GM18508 (cell line): ENCODE measurements around the gene TNKS1BP1.
A peak's percentile ranks its signal among the peaks of the same experiment; 100 is the strongest.
"Not testable (repeated sequence)": the region's sequence is repeated elsewhere in the genome, so short reads cannot be mapped to it uniquely, and the experiment has no call there.

Source experiments
- ATAC-seq: cut with Tn5 transposase; IDR thresholded peaks from one replicate; pipeline ENCODE4 v1.9.1; 2021; ENCODE audit warnings: moderate number of reproducible peaks; ENCODE audit not compliant: insufficient read depth, unreplicated experiment

Gene TNKS1BP1

GRCh38 chr11:57324886-57325734, at the start of gene TNKS1BP1:
Gene TNKS1BP1 (minus strand): TSS chr11:57324952. CDS start chr11:57321885, 3,067 bp downstream.
- ATAC-seq: peak; percentile 86

- ATAC-seq: no peak
Observed at GRCh38 chr11:57373146-57373545, 48.4 kb upstream of the TNKS1BP1 start.

GRCh38 chr11:57370941-57371340, 46.2 kb upstream of the TNKS1BP1 start:
- no peak for ATAC-seq

GRCh38 chr11:57370251-57370650, 45.5 kb upstream of the TNKS1BP1 start:
- no peak for ATAC-seq

- no peak for ATAC-seq
Observed at GRCh38 chr11:57368845-57369232, 44.1 kb upstream of the TNKS1BP1 start.

- no peak for ATAC-seq
Observed at GRCh38 chr11:57368106-57368844, 43.5 kb upstream of the TNKS1BP1 start.

GRCh38 chr11:57364851-57365660, 40.3 kb upstream of the TNKS1BP1 start:
- ATAC-seq: no peak

GRCh38 chr11:57363131-57364080, 38.7 kb upstream of the TNKS1BP1 start:
- no peak for ATAC-seq

GRCh38 chr11:57361926-57362325, 37.2 kb upstream of the TNKS1BP1 start:
- no peak for ATAC-seq

- not testable (repeated sequence) for ATAC-seq
Observed at GRCh38 chr11:57361420-57361819, 36.7 kb upstream of the TNKS1BP1 start.

- ATAC-seq: no peak
Observed at GRCh38 chr11:57360991-57361390, 36.2 kb upstream of the TNKS1BP1 start.

- no peak for ATAC-seq
Observed at GRCh38 chr11:57359896-57360690, 35.3 kb upstream of the TNKS1BP1 start.

- no peak for ATAC-seq
Observed at GRCh38 chr11:57359396-57359795, 34.6 kb upstream of the TNKS1BP1 start.

GRCh38 chr11:57358991-57359390, 34.2 kb upstream of the TNKS1BP1 start:
- no peak for ATAC-seq

- no peak for ATAC-seq
Observed at GRCh38 chr11:57358543-57358961, 33.8 kb upstream of the TNKS1BP1 start.

- ATAC-seq: no peak
Observed at GRCh38 chr11:57357856-57358255, 33.1 kb upstream of the TNKS1BP1 start.

- ATAC-seq: no peak
Observed at GRCh38 chr11:57357310-57357709, 32.6 kb upstream of the TNKS1BP1 start.

- no peak for ATAC-seq
Observed at GRCh38 chr11:57356268-57356667, 31.5 kb upstream of the TNKS1BP1 start.

GRCh38 chr11:57354699-57355098, 29.9 kb upstream of the TNKS1BP1 start:
- ATAC-seq: no peak
